Endothelial cell of umbilical vein (primary cell): ENCODE data around the gene TAGLN.
"Not testable (repeated sequence)": the region's sequence is repeated elsewhere in the genome, so short reads cannot be mapped to it uniquely, and the experiment has no call there.

Experiments used
- CTCF ChIP-seq, 2 donors: IDR thresholded peaks; 1 replicate in 1 of 2; 2 replicates in 1 of 2; pipeline ENCODE4 v1.5.1; 2011; ENCODE audit warnings: low read length in 2 of 2, mild to moderate bottlenecking in 2 of 2, moderate library complexity in 2 of 2, control low read depth in 1 of 2, inconsistent platforms in 1 of 2, low read depth in 1 of 2; ENCODE audit not compliant: insufficient read depth in 1 of 2; ENCODE audit errors: extremely low read depth in 1 of 2
- EZH2 ChIP-seq: IDR thresholded peaks from 2 replicates; pipeline ENCODE4 v1.6.1; 2012; ENCODE audit warnings: borderline replicate concordance, low read depth, mild to moderate bottlenecking, moderate library complexity, low read length, inconsistent platforms; ENCODE audit not compliant: severe bottlenecking
- MAX ChIP-seq: IDR thresholded peaks from 2 replicates; pipeline ENCODE4 v1.6.1; 2011; ENCODE audit not compliant: insufficient read depth, insufficient read length
- MYC ChIP-seq: IDR thresholded peaks from one replicate; pipeline ENCODE4 v1.6.1; 2011; ENCODE audit warnings: mild to moderate bottlenecking, low read depth, low read length
- POLR2A ChIP-seq: IDR thresholded peaks from 2 replicates; pipeline ENCODE4 v1.6.1; 2012; ENCODE audit warnings: low read depth, mild to moderate bottlenecking, control low read depth, low read length
- POLR2AphosphoS5 ChIP-seq: IDR thresholded peaks from 2 replicates; pipeline ENCODE4 v1.6.1; 2012; ENCODE audit warnings: low read depth, mild to moderate bottlenecking, control low read depth, low read length, moderate library complexity; ENCODE audit not compliant: insufficient read depth

DNA sequence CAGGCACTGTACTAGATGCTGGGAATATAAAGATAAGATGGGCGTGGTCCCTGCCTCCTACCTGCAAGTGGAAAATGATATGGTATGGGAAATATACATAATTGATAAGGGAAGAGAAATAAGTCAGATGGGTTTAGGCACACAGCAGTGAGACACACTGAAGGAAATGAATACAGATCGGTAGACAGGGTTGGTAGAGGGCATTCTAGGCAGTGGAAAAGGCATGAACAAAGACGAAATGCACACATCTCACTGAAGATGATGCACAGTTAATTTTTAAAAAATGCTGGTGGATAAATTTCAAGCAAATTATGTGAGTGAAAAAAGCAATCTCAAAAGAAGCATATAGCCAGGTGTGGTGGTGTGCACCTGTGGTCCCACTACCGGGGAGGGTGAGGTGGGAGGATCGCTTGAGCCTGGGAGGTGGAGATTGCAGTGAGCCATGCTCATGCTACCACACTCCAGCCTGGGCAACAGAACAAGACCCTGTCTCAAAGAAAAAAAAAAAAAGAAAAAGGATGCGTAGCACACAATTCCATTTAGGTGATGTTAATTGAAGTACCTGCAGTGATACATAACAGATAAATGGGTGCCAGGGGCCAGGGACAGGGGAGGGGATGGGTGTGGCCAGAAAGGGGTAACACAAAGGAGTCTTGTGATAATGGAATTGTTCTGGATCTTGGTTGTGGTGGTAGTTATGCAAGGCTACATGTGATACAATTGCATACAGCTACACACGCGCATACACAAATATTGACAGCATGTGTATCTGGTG is 10.4 kb downstream of the TAGLN start:
- TF ChIP-seq CTCF (IDR thresholded peaks at IDR 0.05; ENCODE audit: extremely low read depth in 1 of 2, insufficient read depth in 1 of 2, low read depth in 1 of 2, low read length in 2 of 2); POLR2A; POLR2AphosphoS5; EZH2; MAX; MYC: not testable (repeated sequence)
